SK-N-SH (cell line): ENCODE results near the gene MAP6.

Source experiments
- CTCF ChIP-seq: fragments of 200-600 bp; sonication (generic); IDR thresholded peaks from 2 replicates; pipeline ENCODE4 v1.6.1; 2017; ENCODE audit warnings: antibody characterized with exemption, mild to moderate bottlenecking, moderate library complexity
- EP300 ChIP-seq, 2 experiments: IDR thresholded peaks; 2 replicates each; pipeline versions ENCODE4 v1.4.0 to v1.6.1; 2012; ENCODE audit warnings: borderline replicate concordance in 1 of 2, low read depth in 1 of 2, low read length in 1 of 2
- EZH2phosphoT487 ChIP-seq: fragments of 200-600 bp; sonication (generic); IDR thresholded peaks from 2 replicates; pipeline ENCODE4 v1.6.1; 2017; ENCODE audit warnings: low read depth, mixed run types, mild to moderate bottlenecking, antibody characterized with exemption, moderate library complexity, borderline replicate concordance
- MAX ChIP-seq: IDR thresholded peaks from 2 replicates; pipeline ENCODE4 v1.4.0; 2012; ENCODE audit warnings: low read depth
- POLR2AphosphoS5 ChIP-seq: IDR thresholded peaks from 2 replicates; pipeline ENCODE4 v1.6.1; 2012; ENCODE audit warnings: low read depth, low read length
- RFX5 ChIP-seq: IDR thresholded peaks from 2 replicates; pipeline ENCODE4 v1.6.1; 2012; ENCODE audit warnings: mild to moderate bottlenecking, improper control_type of control experiment, low read length
- SIN3A ChIP-seq: IDR thresholded peaks from 2 replicates; pipeline ENCODE4 v1.6.1; 2012; ENCODE audit warnings: low read depth, mild to moderate bottlenecking, low read length, moderate library complexity, borderline replicate concordance
- SMC3 ChIP-seq: IDR thresholded peaks from 2 replicates; pipeline ENCODE4 v1.6.1; 2012; ENCODE audit warnings: low read depth, low read length, improper control_type of control experiment
- TCF12 ChIP-seq: IDR thresholded peaks from 2 replicates; pipeline ENCODE4 v1.4.0; 2012
- TEAD4 ChIP-seq: IDR thresholded peaks from 2 replicates; pipeline ENCODE4 v1.4.0; 2012; ENCODE audit warnings: mild to moderate bottlenecking, borderline replicate concordance; ENCODE audit not compliant: insufficient read depth
- TF ChIP-seq, protein P1 (sequence below): IDR thresholded peaks from 2 replicates; pipeline ENCODE4 v1.4.0; 2012; ENCODE audit warnings: low read depth, borderline replicate concordance
- TF ChIP-seq, protein P2 (sequence below): fragments of 150-350 bp; IDR thresholded peaks from 2 replicates; pipeline ENCODE4 v1.6.1; 2017; ENCODE audit warnings: antibody characterized with exemption, low read length, low read depth, borderline replicate concordance

- TF ChIP-seq TEAD4 (no peak), POLR2AphosphoS5 (no peak), CTCF (peak; percentile 65), SMC3 (peak; percentile 80), RFX5 (no peak), EZH2phosphoT487 (no peak), EP300 (IDR thresholded peaks at IDR 0.05; ENCODE audit: borderline replicate concordance in 1 of 2, low read depth in 1 of 2, low read length in 1 of 2) (no peak), MAX (no peak), SIN3A (no peak), TCF12 (no peak)
- TF ChIP-seq, protein P1, sequence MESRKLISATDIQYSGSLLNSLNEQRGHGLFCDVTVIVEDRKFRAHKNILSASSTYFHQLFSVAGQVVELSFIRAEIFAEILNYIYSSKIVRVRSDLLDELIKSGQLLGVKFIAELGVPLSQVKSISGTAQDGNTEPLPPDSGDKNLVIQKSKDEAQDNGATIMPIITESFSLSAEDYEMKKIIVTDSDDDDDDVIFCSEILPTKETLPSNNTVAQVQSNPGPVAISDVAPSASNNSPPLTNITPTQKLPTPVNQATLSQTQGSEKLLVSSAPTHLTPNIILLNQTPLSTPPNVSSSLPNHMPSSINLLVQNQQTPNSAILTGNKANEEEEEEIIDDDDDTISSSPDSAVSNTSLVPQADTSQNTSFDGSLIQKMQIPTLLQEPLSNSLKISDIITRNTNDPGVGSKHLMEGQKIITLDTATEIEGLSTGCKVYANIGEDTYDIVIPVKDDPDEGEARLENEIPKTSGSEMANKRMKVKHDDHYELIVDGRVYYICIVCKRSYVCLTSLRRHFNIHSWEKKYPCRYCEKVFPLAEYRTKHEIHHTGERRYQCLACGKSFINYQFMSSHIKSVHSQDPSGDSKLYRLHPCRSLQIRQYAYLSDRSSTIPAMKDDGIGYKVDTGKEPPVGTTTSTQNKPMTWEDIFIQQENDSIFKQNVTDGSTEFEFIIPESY: no peak
- TF ChIP-seq, protein P2, sequence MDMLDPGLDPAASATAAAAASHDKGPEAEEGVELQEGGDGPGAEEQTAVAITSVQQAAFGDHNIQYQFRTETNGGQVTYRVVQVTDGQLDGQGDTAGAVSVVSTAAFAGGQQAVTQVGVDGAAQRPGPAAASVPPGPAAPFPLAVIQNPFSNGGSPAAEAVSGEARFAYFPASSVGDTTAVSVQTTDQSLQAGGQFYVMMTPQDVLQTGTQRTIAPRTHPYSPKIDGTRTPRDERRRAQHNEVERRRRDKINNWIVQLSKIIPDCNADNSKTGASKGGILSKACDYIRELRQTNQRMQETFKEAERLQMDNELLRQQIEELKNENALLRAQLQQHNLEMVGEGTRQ: no peak
These were observed 71.2 kb downstream of the MAP6 start for GRCh38 chr11:75597636-75598035.
